GM21576 (cell line): ENCODE measurements around the gene CMTM2.
A peak's percentile ranks its signal among the peaks of the same experiment; 100 is the strongest.
"Not testable (repeated sequence)": the region's sequence is repeated elsewhere in the genome, so short reads cannot be mapped to it uniquely, and the experiment has no call there.

ENCODE experiments used
- ATAC-seq: cut with Tn5 transposase; IDR thresholded peaks from one replicate; pipeline ENCODE4 v1.9.1; 2021; ENCODE audit warnings: mild to moderate bottlenecking, moderate library complexity; ENCODE audit not compliant: unreplicated experiment

The CMTM2 gene

GRCh38 chr16:66552286-66553177 lies 26.7 kb upstream of the CMTM2 start, which contains the start of gene CKLF:
TSS of gene CKLF (plus strand) at chr16:66552576. CDS start at chr16:66552716, 140 bp downstream.
- peak; percentile 56 for ATAC-seq

- ATAC-seq, result no peak
Observed at GRCh38 chr16:66553223-66553622, 26.0 kb upstream of the CMTM2 start.

- no peak for ATAC-seq
Observed at GRCh38 chr16:66554021-66554420, 25.2 kb upstream of the CMTM2 start.

- no peak for ATAC-seq
Observed at GRCh38 chr16:66554495-66554894, 24.8 kb upstream of the CMTM2 start.

GRCh38 chr16:66560107-66560506 lies 19.2 kb upstream of the CMTM2 start:
- ATAC-seq, result no peak

GRCh38 chr16:66561381-66562080 lies 17.7 kb upstream of the CMTM2 start:
- ATAC-seq, result no peak

- ATAC-seq, result no peak
Observed at GRCh38 chr16:66562409-66562808, 16.9 kb upstream of the CMTM2 start.

- no peak for ATAC-seq
Observed at GRCh38 chr16:66562986-66563385, 16.3 kb upstream of the CMTM2 start.

GRCh38 chr16:66563574-66564334 lies 15.5 kb upstream of the CMTM2 start:
- no peak for ATAC-seq

GRCh38 chr16:66566051-66566901 lies 13.0 kb upstream of the CMTM2 start, which contains the start of gene CMTM1:
TSS of gene CMTM1 (plus strand) at chr16:66566439. CDS start at chr16:66566514, 75 bp downstream.
- no peak for ATAC-seq

- not testable (repeated sequence) for ATAC-seq
Observed at GRCh38 chr16:66567270-66567669, 12.0 kb upstream of the CMTM2 start.

GRCh38 chr16:66568355-66568754 lies 10.9 kb upstream of the CMTM2 start:
- ATAC-seq, result no peak

GRCh38 chr16:66569131-66569530 lies 10.1 kb upstream of the CMTM2 start:
- no peak for ATAC-seq

- ATAC-seq, result no peak
Observed at GRCh38 chr16:66569827-66570405, 9.3 kb upstream of the CMTM2 start.

GRCh38 chr16:66572356-66572755 lies 6.9 kb upstream of the CMTM2 start:
- ATAC-seq, result no peak

GRCh38 chr16:66574081-66574480 lies 5.2 kb upstream of the CMTM2 start:
- no peak for ATAC-seq

GRCh38 chr16:66574531-66574930 lies 4.7 kb upstream of the CMTM2 start:
- ATAC-seq, result no peak

GRCh38 chr16:66575060-66575459 lies 4.2 kb upstream of the CMTM2 start:
- ATAC-seq, result no peak

GRCh38 chr16:66576296-66576695 lies 3.0 kb upstream of the CMTM2 start:
- no peak for ATAC-seq
